Measurements from ENCODE around the gene NHLRC4. TPM values are rescaled to one million over a fixed set of nuclear protein-coding genes. Genes with fewer than 3 reads are reported as not detected.
A peak's percentile ranks its signal among the peaks of the same experiment; 100 is the strongest.

Gene NHLRC4
- total and polyA plus RNA-seq, 2 of the 13 experiments (the other 11 are each of a cell fraction or from before 2014, with no cell fraction given): 0.40 to 0.59 TPM

DNA sequence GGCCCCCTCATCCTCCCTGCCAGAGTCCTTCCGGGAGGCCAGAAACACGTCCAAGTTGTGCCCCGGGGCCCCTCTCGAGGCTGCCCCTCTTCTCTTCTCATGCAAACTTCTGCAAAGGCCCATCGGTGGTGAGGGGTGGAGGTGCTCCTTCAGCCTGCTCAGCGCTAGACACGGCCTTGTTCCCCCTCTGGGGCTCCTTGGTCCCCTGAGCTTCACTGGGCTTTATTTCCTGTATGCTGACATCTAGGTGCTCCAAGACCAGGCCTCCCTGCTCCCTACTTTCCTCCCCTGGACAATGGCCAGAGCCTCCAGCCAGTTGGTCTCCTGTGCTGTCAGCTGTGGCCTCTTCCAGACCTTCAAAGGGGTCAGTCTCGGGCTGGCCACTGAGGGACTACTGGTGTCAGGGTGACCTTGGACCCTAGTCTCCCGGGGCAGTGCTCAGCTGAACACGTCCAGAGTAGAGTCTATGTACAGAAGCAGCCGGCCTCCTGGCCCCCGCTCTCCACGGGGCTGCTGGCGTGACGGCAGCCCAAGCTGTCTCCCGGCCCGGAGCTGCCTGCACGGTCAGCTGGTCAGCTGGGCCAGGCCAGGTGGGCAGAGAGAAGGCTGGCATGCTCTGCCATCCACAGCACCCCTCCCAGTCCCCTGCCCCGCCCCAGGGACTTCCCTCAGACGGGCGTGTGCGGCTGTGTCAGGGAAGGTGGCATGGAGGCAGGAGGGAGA lies 8.3 kb upstream of the NHLRC4 start (continued):
- TF ChIP-seq SOX6 (IDR thresholded peaks at IDR 0.05) (no peak), SOX6 (CRISPR knock-in tag; IDR thresholded peaks at IDR 0.05) (peak; percentile 86), ZFP1 (CRISPR knock-in tag; IDR thresholded peaks at IDR 0.05) (no peak; the same call in 1 of the 2 replicates), TOPORS (CRISPR knock-in tag; IDR thresholded peaks at IDR 0.05) (no peak), NCOR1 (IDR thresholded peaks at IDR 0.05; ENCODE audit: borderline replicate concordance, low read length) (peak; percentile 89), MAFF (IDR thresholded peaks at IDR 0.05; ENCODE audit: low read depth, low read length) (no peak), ZNF30 (CRISPR knock-in tag; IDR thresholded peaks at IDR 0.05) (no peak), SIN3A (IDR thresholded peaks at IDR 0.05; ENCODE audit: borderline replicate concordance, low read depth, low read length) (peak; percentile 73; the same call in 1 of the 2 replicates), ZNF292 (CRISPR knock-in tag; IDR thresholded peaks at IDR 0.05; ENCODE audit: borderline replicate concordance, low read depth) (peak; percentile 82; the same call in 1 of the 2 replicates), ZNF761 (CRISPR knock-in tag; conservative IDR thresholded peaks at IDR 0.05) (peak; percentile 46; the same call in 1 of the 2 replicates), MAZ (IDR thresholded peaks at IDR 0.05; ENCODE audit: borderline replicate concordance, low read depth, low read length) (peak; percentile 77), MAZ (CRISPR knock-in tag; IDR thresholded peaks at IDR 0.05; ENCODE audit: low read depth) (peak; percentile 69; the same call in 1 of the 2 replicates), ZSCAN22 (CRISPR knock-in tag; IDR thresholded peaks at IDR 0.05) (no peak), MIER2 (CRISPR knock-in tag; IDR thresholded peaks at IDR 0.05) (no peak), YEATS4 (CRISPR knock-in tag; IDR thresholded peaks at IDR 0.05; ENCODE audit: borderline replicate concordance) (no peak), ZIK1 (CRISPR knock-in tag; IDR thresholded peaks at IDR 0.05; ENCODE audit: borderline replicate concordance, low read depth) (no peak), PHF5A (CRISPR knock-in tag; IDR thresholded peaks at IDR 0.05; ENCODE audit: low read depth, unreplicated experiment) (peak; percentile 50), DPF2 (CRISPR knock-in tag; IDR thresholded peaks at IDR 0.05; ENCODE audit: borderline replicate concordance, low read depth) (peak; percentile 55), ZNF235 (CRISPR knock-in tag; IDR thresholded peaks at IDR 0.05; ENCODE audit: borderline replicate concordance) (no peak), ZNF20 (CRISPR knock-in tag; IDR thresholded peaks at IDR 0.05) (no peak), SMAD1 (CRISPR knock-in tag; IDR thresholded peaks at IDR 0.05; ENCODE audit: borderline replicate concordance, low read depth) (no peak), ZKSCAN5 (CRISPR knock-in tag; IDR thresholded peaks at IDR 0.05) (peak; percentile 60; the same call in 1 of the 2 replicates), RBAK (CRISPR knock-in tag; IDR thresholded peaks at IDR 0.05) (peak; percentile 51; the same call in 1 of the 2 replicates), TARDBP (CRISPR knock-in tag; IDR thresholded peaks at IDR 0.05) (peak; percentile 96), GABPB1 (CRISPR knock-in tag; IDR thresholded peaks at IDR 0.05) (peak; percentile 61), ZFP41 (CRISPR knock-in tag; IDR thresholded peaks at IDR 0.05; ENCODE audit: borderline replicate concordance) (no peak)
- TF ChIP-seq, protein P1, sequence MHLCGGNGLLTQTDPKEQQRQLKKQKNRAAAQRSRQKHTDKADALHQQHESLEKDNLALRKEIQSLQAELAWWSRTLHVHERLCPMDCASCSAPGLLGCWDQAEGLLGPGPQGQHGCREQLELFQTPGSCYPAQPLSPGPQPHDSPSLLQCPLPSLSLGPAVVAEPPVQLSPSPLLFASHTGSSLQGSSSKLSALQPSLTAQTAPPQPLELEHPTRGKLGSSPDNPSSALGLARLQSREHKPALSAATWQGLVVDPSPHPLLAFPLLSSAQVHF (CRISPR knock-in tag; IDR thresholded peaks at IDR 0.05): no peak
- TF ChIP-seq, protein P2, sequence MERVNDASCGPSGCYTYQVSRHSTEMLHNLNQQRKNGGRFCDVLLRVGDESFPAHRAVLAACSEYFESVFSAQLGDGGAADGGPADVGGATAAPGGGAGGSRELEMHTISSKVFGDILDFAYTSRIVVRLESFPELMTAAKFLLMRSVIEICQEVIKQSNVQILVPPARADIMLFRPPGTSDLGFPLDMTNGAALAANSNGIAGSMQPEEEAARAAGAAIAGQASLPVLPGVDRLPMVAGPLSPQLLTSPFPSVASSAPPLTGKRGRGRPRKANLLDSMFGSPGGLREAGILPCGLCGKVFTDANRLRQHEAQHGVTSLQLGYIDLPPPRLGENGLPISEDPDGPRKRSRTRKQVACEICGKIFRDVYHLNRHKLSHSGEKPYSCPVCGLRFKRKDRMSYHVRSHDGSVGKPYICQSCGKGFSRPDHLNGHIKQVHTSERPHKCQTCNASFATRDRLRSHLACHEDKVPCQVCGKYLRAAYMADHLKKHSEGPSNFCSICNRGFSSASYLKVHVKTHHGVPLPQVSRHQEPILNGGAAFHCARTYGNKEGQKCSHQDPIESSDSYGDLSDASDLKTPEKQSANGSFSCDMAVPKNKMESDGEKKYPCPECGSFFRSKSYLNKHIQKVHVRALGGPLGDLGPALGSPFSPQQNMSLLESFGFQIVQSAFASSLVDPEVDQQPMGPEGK (CRISPR knock-in tag; IDR thresholded peaks at IDR 0.05): peak; percentile 91
- TF ChIP-seq, protein P3, sequence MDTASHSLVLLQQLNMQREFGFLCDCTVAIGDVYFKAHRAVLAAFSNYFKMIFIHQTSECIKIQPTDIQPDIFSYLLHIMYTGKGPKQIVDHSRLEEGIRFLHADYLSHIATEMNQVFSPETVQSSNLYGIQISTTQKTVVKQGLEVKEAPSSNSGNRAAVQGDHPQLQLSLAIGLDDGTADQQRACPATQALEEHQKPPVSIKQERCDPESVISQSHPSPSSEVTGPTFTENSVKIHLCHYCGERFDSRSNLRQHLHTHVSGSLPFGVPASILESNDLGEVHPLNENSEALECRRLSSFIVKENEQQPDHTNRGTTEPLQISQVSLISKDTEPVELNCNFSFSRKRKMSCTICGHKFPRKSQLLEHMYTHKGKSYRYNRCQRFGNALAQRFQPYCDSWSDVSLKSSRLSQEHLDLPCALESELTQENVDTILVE (CRISPR knock-in tag; IDR thresholded peaks at IDR 0.05): peak; percentile 71; the same call in 1 of the 2 replicates
